Measurements from ENCODE around the gene PALLD.

- TF ChIP-seq, protein P1, sequence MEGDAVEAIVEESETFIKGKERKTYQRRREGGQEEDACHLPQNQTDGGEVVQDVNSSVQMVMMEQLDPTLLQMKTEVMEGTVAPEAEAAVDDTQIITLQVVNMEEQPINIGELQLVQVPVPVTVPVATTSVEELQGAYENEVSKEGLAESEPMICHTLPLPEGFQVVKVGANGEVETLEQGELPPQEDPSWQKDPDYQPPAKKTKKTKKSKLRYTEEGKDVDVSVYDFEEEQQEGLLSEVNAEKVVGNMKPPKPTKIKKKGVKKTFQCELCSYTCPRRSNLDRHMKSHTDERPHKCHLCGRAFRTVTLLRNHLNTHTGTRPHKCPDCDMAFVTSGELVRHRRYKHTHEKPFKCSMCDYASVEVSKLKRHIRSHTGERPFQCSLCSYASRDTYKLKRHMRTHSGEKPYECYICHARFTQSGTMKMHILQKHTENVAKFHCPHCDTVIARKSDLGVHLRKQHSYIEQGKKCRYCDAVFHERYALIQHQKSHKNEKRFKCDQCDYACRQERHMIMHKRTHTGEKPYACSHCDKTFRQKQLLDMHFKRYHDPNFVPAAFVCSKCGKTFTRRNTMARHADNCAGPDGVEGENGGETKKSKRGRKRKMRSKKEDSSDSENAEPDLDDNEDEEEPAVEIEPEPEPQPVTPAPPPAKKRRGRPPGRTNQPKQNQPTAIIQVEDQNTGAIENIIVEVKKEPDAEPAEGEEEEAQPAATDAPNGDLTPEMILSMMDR (IDR thresholded peaks at IDR 0.05): no peak
- TF ChIP-seq EZH2 (IDR thresholded peaks at IDR 0.05) (no peak), EZH2phosphoT487 (IDR thresholded peaks at IDR 0.05) (no peak)
These were observed 96.5 kb downstream of the PALLD start for GRCh38 chr4:168593399-168593798.
